Stimulated activated CD8-positive, alpha-beta memory T cell treated with anti-CD3 and anti-CD28 coated beads, Interleukin-7, amount 100 ng/mL, for 1 hour (primary cell): ENCODE results near the gene VGLL2.
"Not testable (repeated sequence)": the region's sequence is repeated elsewhere in the genome, so short reads cannot be mapped to it uniquely, and the experiment has no call there.

Experiments used
- DNase-seq, 2 donors: peaks; one replicate each; pipeline ENCODE4 v3.0.0-alpha.2; 2020; ENCODE audit warnings: low read depth in 2 of 2

The VGLL2 gene, protein sequence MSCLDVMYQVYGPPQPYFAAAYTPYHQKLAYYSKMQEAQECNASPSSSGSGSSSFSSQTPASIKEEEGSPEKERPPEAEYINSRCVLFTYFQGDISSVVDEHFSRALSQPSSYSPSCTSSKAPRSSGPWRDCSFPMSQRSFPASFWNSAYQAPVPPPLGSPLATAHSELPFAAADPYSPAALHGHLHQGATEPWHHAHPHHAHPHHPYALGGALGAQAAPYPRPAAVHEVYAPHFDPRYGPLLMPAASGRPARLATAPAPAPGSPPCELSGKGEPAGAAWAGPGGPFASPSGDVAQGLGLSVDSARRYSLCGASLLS

GRCh38 chr6:117265410-117266256, at the start of gene VGLL2:
Gene VGLL2, plus strand, starts transcription at chr6:117265558. Its CDS starts 206 bp downstream, at chr6:117265764.
- no peak for DNase-seq

DNA sequence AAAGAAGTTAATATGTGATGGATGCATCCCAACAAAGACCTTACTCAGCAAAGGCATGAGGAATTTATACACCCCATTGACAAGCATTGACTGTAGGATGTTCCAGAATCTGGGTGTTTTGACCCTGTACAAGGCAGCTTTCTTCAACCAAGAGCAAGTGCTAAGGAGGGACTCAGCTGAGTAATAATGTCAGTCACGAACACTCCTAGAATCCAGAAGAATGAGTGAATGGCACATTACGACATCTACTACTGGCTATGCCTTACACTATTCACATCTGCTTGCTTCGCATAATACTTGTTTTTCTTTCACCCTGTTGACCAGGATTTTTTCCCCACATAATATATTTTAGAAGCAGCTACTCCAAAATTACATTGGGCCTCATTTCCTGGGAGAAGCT, 42.5 kb upstream of the VGLL2 start:
- DNase-seq, result no peak

DNA sequence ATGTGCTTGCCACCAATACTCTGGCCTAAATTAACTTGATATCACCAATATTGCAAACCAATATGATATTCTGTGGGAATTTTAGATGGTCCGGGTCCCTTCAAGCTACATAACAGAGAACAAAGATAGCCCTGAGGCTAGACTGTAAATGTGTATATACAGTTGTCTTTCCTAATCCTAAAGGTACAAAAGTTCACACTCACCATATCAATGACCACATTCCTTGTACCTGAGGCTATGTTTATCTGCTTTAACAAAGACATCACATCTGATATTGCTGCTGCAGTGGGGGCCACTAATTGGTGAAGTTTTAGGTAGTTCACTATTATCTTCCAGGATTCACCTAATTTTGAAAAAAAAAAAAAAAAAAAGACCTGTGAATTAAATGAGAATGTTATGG, 38.6 kb upstream of the VGLL2 start:
- DNase-seq, result no peak

GRCh38 chr6:117227245-117227962, 38.0 kb upstream of the VGLL2 start:
- no peak for DNase-seq

- DNase-seq, result no peak
Observed at GRCh38 chr6:117228202-117228601, 37.2 kb upstream of the VGLL2 start.

DNA sequence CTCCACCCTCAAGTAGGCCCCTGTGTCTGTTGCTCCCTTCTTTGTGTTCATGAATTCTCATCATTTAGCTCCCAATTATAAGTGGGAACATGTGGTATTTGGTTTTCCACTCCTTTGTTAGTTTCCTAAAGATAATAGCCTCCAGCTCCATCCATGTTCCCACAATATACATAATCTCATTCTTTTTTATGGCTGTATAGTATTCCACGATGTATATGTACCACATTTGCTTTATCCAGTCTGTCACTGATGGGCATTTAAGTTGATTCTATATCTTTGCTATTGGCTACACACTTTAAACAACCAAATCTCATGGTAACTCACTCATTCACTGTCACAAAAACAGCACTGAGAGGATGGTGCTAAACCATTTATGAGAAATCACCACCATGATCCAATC, 35.5 kb upstream of the VGLL2 start:
- no peak for DNase-seq

GRCh38 chr6:117231466-117231865, 33.9 kb upstream of the VGLL2 start:
- no peak for DNase-seq

DNA sequence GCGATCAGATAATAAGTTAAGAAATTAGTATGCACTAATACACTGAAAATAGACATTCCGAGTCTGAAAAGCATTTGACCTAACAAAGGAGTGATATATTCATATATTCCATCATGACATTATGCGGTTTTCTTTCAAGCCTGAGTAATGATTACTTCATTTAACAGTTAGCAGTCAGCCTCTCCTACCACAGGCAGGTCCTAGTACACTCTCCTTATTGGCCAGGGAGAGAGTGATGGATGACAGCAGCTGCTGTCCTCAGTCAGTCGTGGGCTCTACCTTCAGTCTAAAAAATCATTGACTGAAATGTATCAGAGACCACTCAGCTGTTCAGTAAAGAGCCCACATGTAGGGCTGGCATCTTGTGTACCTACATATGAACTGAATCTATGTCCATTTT, 33.2 kb upstream of the VGLL2 start:
- no peak for DNase-seq

DNA sequence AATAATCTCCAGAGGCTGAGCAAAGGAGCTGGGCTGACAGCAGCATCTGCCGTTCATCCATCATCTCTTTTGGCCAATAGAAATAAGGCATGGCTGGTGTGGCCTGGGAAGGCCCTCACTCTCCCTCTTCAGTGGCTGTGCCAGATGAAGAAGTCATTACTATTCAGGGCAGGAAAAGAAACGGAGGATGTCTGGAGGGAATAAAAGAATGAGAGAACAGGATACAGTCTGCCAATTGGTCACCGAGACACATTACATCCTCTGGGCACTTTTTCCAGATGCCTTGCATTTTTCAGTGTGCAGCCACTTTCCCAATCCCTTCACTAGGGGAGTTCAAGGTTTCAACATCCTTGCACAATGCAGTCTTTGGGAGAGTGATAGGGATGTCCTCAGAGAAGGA, 32.2 kb upstream of the VGLL2 start:
- no peak for DNase-seq

GRCh38 chr6:117237561-117237960, 27.8 kb upstream of the VGLL2 start:
- DNase-seq, result no peak

DNA sequence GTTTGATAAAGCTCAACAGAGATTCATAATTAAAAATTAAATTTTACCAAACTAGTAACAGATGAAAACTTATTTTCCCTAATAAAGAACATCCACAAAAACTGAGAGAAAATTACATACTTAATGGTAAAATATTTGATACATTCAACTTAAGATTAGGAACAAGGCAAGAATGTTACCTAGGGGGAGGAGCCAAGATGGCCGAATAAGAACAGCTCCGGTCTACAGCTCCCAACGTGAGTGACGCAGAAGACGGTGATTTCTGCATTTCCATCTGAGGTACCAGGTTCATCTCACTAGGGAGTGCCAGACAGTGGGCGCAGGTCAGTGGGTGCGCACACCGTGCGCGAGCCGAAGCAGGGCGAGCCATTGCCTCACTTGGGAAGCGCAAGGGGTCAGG, 20.8 kb upstream of the VGLL2 start:
- DNase-seq, result not testable (repeated sequence)

DNA sequence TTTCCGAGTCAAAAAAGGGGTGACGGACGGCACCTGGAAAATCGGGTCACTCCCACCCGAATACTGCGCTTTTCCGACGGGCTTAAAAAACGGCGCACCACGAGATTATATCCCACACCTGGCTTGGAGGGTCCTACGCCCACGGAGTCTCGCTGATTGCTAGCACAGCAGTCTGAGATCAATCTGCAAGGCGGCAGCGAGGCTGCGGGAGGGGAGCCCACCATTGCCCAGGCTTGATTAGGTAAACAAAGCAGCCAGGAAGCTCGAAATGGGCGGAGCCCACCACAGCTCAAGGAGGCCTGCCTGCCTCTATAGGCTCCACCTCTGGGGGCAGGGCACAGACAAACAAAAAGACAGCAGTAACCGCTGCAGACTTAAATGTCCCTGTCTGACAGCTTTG, 20.4 kb upstream of the VGLL2 start:
- DNase-seq, result not testable (repeated sequence)

DNA sequence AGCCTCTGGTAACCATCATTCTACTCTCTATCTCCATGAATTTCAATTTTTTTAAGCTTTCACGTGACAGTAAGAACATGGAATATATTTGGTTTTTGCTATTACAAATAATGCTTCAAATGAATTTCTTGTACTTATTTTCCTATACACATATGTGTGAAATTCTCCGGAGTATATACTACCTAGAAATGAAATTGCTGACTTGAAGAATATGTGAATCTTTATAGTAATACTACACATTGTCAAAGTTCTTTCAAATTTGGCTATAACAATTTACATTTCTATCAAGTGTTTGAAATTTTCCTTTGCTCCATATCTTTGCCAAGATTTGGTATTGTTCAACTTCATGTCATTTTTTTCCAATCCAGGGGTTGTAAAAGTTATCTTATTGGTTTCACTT, 11.6 kb upstream of the VGLL2 start:
- no peak for DNase-seq

DNA sequence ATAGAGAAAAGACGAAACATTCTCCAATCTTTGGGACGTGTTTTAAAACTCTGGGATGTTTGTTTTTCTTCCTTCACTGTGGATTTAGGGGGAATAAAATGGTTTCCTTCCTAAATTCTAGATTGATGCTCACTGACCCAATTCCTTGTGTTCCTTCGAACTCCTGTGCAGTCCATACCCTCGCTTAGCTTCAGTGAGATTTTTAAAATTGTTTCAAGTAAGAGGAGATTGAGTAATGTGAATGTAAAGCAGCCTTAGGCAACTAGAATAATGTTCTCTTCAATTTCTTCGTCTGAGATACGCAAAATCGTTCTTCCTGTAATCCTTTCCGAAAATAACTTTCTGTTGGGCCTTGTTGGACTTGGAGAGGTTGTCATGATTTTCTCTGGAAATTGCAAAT, 2.6 kb upstream of the VGLL2 start:
- DNase-seq, result no peak

DNA sequence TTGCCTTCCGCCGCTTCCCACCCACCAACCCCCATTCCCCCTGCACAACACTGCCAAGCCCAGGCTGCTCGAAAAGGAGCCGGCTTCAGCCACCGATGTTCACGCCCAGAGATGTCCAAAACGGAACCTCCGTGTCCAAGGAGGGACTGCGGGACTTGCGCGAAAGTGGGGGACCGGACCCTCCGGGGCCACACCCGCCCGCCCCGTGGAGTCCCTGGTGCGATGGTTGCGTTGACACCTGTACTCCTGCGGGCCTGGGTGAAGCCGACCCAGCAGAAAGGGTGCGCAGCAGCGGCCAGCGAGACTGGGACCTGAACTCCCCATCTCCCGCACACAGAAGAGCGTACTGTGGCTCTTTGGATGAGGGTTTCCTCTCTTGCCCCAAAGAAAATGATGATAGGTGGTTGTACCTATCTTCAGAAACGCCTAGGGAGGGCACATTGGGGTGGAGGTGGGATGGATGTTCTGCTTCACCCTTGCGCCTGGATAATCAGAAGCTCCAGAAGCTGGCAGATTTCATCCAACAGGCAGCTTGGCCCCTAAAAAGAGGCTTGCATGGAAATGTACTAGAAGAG, 1.9 kb upstream of the VGLL2 start:
- DNase-seq, result no peak

DNA sequence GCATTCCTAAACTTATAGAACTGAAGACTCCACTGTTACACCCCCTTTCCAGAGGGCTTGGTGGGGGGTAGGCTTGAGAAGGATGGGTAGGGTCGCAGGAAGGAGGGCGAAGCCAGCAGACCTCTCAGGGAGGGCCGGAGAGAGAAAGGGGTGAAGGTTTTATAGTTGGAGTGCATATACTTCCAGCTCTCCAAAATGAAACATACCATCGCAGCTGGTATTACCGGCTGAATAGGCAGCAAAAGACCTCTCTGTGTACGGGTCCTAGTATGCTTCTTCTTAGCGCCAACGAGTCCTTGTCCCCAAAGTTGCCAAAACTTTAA, 1.0 kb upstream of the VGLL2 start:
- no peak for DNase-seq

DNA sequence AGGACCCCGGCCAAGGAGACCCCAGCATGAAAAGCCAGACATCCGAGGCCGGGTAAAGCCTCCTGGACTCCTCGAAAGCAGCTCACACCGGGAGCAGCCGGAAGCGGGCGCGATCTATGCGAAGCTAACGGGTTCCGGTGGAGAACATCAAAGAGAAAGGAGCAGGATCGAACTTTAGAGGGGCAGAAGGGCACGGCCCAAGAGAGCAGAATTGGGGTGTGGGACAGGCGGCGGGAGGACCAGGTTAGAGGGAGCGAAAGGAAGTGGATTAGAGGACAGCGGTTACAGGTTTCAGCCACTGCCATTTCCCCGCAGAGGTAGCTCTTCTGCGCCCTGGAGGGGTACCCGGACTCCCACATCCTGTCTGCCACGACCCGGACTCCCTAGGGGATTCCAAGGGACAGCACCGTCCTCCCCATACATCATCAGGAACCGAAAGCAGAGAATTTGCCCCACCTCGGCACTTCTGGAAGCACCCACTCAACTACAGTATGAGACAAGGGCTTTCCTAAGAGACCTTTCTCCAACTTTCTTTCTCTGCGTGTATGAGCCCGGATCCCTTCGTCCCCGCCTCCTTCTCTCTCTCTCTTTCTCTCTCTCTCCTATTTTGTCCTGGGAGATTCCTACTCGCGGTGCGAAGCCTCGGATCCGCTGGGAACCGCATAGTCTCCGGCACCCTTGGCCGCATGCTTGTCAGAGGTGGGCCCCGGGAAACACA, 507 bp upstream of the VGLL2 start:
- DNase-seq, result no peak

- no peak for DNase-seq
Observed at GRCh38 chr6:117266257-117267053, 1.1 kb downstream of the VGLL2 start.

DNA sequence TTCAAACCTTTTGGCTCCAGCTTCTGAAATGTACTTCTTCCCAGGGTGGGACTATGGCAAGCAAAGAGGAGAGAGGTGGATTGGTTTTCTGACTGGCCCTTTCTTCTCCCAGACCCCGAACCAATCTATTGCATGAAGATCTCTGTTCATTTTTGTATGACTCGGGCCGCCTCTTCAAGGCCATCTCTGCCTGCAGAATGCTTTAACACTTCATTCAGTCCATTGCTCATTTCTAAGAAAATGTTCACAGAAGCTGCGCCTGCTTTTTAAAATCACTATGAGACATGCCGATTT, 1.6 kb downstream of the VGLL2 start:
- no peak for DNase-seq

- no peak for DNase-seq
Observed at GRCh38 chr6:117267766-117268534, 2.6 kb downstream of the VGLL2 start.
